ENCODE results near the gene IGFBP1.
"Not testable (repeated sequence)": the region's sequence is repeated elsewhere in the genome, so short reads cannot be mapped to it uniquely, and the experiment has no call there.

The IGFBP1 gene

GRCh38 chr7:45938626-45939302, 50.5 kb downstream of the IGFBP1 start:
- DNase-seq (ENCODE audit: low read depth), result no peak

DNA sequence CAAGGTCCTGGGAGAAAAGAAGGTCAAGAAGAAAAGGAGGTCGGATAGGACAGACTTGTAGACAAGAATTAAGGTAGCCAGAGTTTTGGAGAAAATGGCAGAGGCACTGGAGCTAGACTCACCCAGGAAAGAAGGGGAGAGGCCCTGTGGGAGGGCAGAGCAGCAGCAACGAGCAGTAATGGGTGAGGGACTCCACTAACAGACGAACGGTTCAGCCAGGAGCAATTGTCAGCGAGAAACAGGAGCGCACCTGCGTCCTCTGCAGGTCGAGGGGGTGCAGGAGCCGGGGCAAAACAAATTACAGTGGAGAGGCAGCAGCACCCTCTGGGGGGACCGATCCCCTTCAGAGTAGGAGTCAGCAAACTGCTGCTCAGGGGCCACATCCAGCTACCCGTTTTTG, 51.3 kb downstream of the IGFBP1 start:
- DNase-seq (ENCODE audit: low read depth), result no peak

DNA sequence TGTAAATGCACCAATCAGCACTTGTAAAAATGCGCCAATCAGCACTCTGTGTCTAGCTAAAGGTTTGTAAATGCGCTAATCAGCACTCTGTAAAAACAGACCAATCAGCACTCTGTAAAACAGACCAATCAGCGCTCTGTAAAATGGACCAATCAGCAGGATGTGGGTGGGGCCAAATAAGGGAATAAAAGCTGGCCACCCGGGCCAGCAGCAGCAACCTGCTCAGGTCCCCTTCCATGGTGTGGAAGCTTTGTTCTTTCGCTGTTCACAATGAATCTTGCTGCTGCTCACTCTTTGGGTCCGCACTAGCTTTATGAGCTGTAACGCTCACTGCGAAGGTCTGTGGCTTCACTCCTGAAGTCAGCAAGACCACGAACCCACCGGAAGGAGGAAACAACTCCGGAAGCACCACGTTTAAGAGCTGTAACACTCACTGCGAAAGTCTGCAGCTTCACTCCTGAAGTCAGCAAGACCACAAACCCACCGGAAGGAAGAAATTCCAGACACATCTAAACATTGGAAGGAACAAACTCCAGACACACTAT, 52.0 kb downstream of the IGFBP1 start:
- DNase-seq (ENCODE audit: low read depth), result not testable (repeated sequence)

- no peak for DNase-seq (ENCODE audit: low read depth)
These were observed 52.7 kb downstream of the IGFBP1 start for GRCh38 chr7:45940939-45941338.
